Left renal cortex interstitium (tissue), 4 donors: ENCODE results near the gene PRAMEF9. TPM values are rescaled to one million over a fixed set of nuclear protein-coding genes. Genes with fewer than 3 reads are reported as not detected.
A peak's percentile ranks its signal among the peaks of the same experiment; 100 is the strongest.
"Not testable (repeated sequence)": the region's sequence is repeated elsewhere in the genome, so short reads cannot be mapped to it uniquely, and the experiment has no call there.

ENCODE experiments used
- DNase-seq, 4 donors: peaks; one replicate each; pipeline ENCODE4 v3.0.0-alpha.2; 2013; ENCODE audit warnings: low read depth in 4 of 4, low spot score in 2 of 4, missing footprints in 1 of 4
- polyA plus RNA-seq, 4 donors: library from polyadenylated mRNA; unstranded; fragments of 120-200 nt; gene quantifications; one replicate each; pipeline ENCODE4 v1.2.1, GENCODE V29; 2013; ENCODE audit not compliant: insufficient read length in 4 of 4

Gene PRAMEF9
- polyA plus RNA-seq: not detected

GRCh38 chr1:13171548-13171947 lies at the start of gene PRAMEF9:
Gene PRAMEF9 (plus strand): TSS chr1:13171848. CDS start chr1:13175281, 3,433 bp downstream.
- not testable (repeated sequence) for DNase-seq

DNA sequence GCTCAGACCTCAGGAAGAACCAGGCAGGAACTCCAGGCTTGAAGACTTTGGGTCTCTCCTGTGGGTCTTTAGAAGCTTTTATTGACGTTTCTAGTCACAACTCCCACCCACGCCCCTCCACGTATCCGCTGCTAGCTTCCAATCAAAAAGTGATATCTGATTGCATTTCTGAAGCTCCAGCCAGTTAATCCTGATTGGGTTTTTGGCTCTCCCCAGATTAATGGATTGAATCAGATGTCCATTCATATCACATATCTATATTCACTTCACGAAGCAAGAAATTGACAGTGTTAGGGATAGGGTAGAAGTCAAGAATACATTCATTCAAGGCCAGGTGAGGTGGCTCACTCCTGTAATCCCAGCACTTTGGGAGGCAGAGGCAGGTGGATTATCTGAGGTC lies 15.7 kb upstream of the PRAMEF9 start, which contains the start of gene PRAMEF26:
TSS of gene PRAMEF26 (minus strand) at position 101 of the 400 bp plus-strand sequence. CDS start 2,914 bp downstream, outside the sequence.
- DNase-seq: not testable (repeated sequence)

DNA sequence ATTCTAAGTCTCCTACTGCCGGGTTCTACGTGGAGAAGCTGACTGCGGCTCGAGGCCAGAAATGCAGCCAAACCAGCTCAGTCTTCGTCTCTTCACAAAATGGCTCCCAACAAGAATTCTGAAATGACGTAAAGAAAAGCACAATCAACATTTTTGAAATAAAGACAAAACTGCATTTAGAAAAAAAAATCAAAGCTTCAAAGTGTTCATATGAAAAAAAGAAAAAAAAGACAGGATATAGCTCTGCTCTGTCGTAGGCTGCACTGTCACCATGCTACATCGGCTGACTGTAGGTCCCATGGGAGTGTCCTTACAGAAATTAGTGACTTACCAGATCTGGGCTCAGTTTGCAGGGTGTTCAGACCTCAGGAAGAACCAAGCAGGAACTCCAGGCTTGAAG lies 6.1 kb upstream of the PRAMEF9 start, which contains the start of gene HNRNPCL4:
TSS of gene HNRNPCL4 (minus strand) at position 101 of the 400 bp plus-strand sequence. CDS start 164 bp downstream, outside the sequence.
- not testable (repeated sequence) for DNase-seq

- DNase-seq: not testable (repeated sequence)
Observed at GRCh38 chr1:13201309-13201708, 29.7 kb downstream of the PRAMEF9 start, which contains the start of gene PRAMEF13. Gene PRAMEF13 (minus strand): TSS chr1:13201409. CDS start chr1:13199589, 1,820 bp downstream.

- DNase-seq: not testable (repeated sequence)
Observed at GRCh38 chr1:13208712-13209111, 37.1 kb downstream of the PRAMEF9 start.

DNA sequence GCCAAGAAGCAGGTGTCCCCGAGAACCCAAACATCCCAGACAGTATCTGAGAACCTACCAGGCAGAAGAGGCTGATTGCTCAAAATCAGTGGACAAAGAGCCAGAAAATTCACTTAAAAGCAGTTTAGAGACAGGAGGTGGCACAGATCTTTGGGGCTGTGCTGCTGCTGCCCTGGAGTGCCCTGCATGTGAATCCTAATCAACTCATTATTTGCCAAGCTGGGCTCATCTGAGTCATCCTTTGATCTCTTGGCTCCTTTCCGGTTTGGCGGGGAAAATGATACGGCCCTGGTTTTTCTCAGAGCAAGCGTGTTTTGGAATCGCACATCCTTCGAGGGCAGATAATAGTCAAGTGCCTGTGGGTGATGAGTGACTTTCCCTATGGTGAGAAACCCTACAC lies 45.0 kb downstream of the PRAMEF9 start:
- DNase-seq: not testable (repeated sequence)

DNA sequence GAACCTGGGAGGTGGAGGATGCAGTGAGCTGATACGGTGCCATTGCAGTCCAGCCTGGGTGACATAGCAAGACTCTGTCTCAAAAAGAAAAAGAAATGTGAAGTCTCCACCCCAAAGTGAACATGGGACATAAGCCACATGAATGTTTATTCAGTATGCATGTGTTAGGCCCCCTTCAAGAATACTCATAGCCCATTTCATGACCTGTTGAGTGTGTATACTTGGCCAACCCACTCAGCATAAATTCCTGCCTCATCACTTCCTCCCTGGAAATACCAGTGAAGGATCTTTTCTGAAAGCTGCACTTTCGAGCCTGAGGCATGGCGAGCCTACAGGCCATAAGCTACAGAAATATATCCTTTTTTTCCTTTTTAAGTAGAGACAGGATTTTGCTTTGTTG lies 47.6 kb downstream of the PRAMEF9 start:
- not testable (repeated sequence) for DNase-seq

GRCh38 chr1:13222788-13223187 lies 51.1 kb downstream of the PRAMEF9 start:
- DNase-seq: not testable (repeated sequence)

DNA sequence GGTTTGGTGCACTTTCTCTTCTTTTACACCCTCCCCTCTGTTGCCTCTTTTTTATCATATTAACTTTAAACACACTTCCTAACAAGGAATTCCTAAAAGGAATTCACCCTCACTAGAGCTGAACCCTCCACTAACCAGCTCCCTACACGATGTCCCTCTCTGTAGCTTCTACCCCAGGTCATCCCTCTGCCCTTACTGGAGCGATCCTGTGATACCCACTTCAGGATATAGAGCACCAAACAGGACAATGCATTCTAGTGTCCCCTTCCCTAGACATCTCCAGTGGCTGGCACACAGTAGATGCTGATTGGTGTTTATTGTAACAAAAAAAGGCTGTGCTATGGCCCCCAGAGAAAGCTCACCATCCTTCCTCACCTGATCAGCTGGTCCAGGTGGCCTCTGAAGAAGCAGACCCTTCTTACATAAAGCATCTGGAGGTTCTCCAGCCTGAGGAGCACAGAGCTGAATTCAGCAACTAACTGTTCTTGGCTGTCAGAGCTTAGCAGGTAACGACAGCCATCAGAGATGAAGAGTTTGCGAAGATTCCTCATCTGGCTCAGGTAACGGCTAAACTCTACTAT lies 52.9 kb downstream of the PRAMEF9 start:
- DNase-seq: no peak

GRCh38 chr1:13225675-13226204 lies 54.1 kb downstream of the PRAMEF9 start, which contains the start of gene PRAMEF18:
Gene PRAMEF18 (minus strand): TSS chr1:13226154. CDS start chr1:13226106, 48 bp downstream.
- DNase-seq: not testable (repeated sequence)

DNA sequence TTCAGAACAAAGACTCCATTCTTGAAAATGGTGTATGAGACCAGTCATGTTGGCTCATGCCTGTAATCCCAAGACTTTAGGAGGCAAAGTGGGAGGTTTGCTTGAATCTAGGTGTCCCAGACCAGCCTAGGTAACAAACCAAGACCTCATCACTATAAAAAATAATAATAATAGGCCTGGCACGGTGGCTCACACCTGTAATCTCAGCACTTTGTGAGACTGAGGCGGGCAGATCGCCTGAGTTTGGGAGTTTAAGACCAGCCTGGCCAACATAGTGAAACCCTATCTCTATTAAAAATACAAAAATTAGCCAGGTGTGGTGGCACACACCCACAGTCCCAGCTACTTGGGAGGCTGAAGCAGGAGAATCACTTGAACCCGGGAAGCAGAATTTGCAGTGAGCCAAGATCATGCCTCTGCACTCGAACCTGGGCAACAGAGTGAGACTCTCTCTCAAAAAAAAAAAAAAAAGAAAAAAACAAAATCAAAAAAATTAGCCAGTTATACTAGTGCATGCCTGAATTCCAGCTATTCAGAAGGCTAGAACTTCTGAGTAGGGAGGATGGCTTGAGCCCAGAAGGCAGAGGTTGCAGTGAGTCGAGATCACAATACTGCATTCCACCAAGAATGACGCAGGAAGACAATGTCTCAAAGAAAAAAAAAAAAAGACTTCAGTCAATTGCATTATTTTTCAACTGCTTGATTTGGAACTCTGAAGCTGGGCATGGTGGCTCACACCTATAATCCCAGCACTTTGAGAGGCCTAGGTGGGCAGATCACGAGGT lies 55.8 kb downstream of the PRAMEF9 start:
- not testable (repeated sequence) for DNase-seq

DNA sequence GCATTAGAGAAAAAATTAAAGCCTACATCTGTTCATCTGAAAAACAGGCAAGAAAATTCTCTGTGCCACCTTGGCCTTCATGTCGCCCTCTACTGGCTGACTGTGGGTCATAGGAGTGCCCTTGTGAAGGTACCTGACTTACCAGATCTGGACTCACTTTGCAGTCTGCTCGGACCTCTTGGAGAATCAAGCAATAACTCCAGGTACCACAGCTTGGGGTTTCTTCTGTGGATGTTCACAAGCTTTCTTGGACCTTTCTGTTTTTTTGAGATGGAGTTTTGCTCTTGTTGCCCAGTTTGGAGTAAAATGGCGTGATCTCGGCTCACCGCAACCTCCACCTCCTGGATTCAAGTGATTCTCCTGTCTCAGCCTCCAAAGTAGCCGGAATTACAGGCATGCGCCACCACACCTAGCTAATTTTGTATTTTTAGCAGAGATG lies 56.7 kb downstream of the PRAMEF9 start:
- peak in 1 of 4 donors; percentile 6 for DNase-seq

Other genes starting within 250 kb of the PRAMEF9 start
- not detected for gene PRAMEF6, start 224.3 kb upstream of the PRAMEF9 start, polyA plus RNA-seq
- gene PRAMEF27, start 115.3 kb upstream of the PRAMEF9 start, polyA plus RNA-seq: not detected
- gene HNRNPCL3, start 111.1 kb upstream of the PRAMEF9 start, polyA plus RNA-seq: not detected
- not detected for gene PRAMEF25, start 101.1 kb upstream of the PRAMEF9 start, polyA plus RNA-seq
- gene HNRNPCL2, start 55.0 kb upstream of the PRAMEF9 start, polyA plus RNA-seq: under 1 TPM in 2 of 4 donors, not detected in 2; 0.21 TPM
- gene PRAMEF26, start 15.8 kb upstream of the PRAMEF9 start, polyA plus RNA-seq: not detected
- gene HNRNPCL4, start 6.2 kb upstream of the PRAMEF9 start, polyA plus RNA-seq: under 1 TPM in 3 of 4 donors, not detected in 1; 0.54 to 0.81 (median 0.58) TPM
- not detected for gene PRAMEF13, start 29.6 kb downstream of the PRAMEF9 start, polyA plus RNA-seq
- not detected for gene PRAMEF18, start 54.3 kb downstream of the PRAMEF9 start, polyA plus RNA-seq
- not detected for gene PRAMEF5, start 82.3 kb downstream of the PRAMEF9 start, polyA plus RNA-seq
- gene PRAMEF8, start 113.3 kb downstream of the PRAMEF9 start, polyA plus RNA-seq: not detected
- gene PRAMEF33, start 131.7 kb downstream of the PRAMEF9 start, polyA plus RNA-seq: not detected
- gene PRAMEF15, start 143.7 kb downstream of the PRAMEF9 start, polyA plus RNA-seq: not detected
- not detected for gene PRAMEF14, start 175.3 kb downstream of the PRAMEF9 start, polyA plus RNA-seq
- not detected for gene PRAMEF19, start 200.1 kb downstream of the PRAMEF9 start, polyA plus RNA-seq
- not detected for gene PRAMEF17, start 217.8 kb downstream of the PRAMEF9 start, polyA plus RNA-seq
- gene PRAMEF20, start 238.6 kb downstream of the PRAMEF9 start, polyA plus RNA-seq: not detected